Left ventricle myocardium inferior (tissue), 1 donor: ENCODE data around the gene KRTAP3-3. TPM values are rescaled to one million over a fixed set of nuclear protein-coding genes. Genes with fewer than 3 reads are reported as not detected.

Experiments
- DNase-seq: peaks from one replicate; pipeline ENCODE4 v3.0.0-alpha.2; 2020
- H3K27ac ChIP-seq: fragments of 200-600 bp; replicated peaks from 2 replicates; pipeline ENCODE4 v1.8.0; 2021
- H3K27me3 ChIP-seq: fragments of 200-600 bp; 2 replicates; pipeline ENCODE4 v1.8.0; 2021; ENCODE audit warnings: low read depth
- H3K36me3 ChIP-seq: fragments of 200-600 bp; 2 replicates; pipeline ENCODE4 v1.8.0; 2021
- H3K4me1 ChIP-seq: fragments of 200-600 bp; 2 replicates; pipeline ENCODE4 v1.8.0; 2021
- H3K4me3 ChIP-seq: fragments of 200-600 bp; 2 replicates; pipeline ENCODE4 v1.8.0; 2021; ENCODE audit warnings: mild to moderate bottlenecking, moderate library complexity
- H3K9me3 ChIP-seq: fragments of 200-600 bp; replicated peaks from 2 replicates; pipeline ENCODE4 v1.8.0; 2021
- intact Hi-C: fragments of 100-400 bp; cut with micrococcal nuclease; formaldehyde crosslinking; loops from one replicate; pipeline ENCODE4 v1.11.0; 2022
- total RNA-seq: library from RNA; stranded (reverse); fragmentation: NEBNext Ultra II Directional; extraction: Animal tissue kit (Norgen Biotek cat#: 25700); gene quantifications from one replicate; pipeline ENCODE4 v1.2.1, GENCODE V29; 2021
- TF ChIP-seq, protein P1 (sequence below): fragments of 200-600 bp; IDR thresholded peaks from 2 replicates; pipeline ENCODE4 v1.8.0; 2021; ENCODE audit warnings: antibody characterized with exemption, mild to moderate bottlenecking, borderline replicate concordance
- donor health status: DM: no; HTN: yes; CAD: no; lungs with severe emphysema.

The KRTAP3-3 gene
- total RNA-seq, 1 donor from 2014 or later = not detected

DNA sequence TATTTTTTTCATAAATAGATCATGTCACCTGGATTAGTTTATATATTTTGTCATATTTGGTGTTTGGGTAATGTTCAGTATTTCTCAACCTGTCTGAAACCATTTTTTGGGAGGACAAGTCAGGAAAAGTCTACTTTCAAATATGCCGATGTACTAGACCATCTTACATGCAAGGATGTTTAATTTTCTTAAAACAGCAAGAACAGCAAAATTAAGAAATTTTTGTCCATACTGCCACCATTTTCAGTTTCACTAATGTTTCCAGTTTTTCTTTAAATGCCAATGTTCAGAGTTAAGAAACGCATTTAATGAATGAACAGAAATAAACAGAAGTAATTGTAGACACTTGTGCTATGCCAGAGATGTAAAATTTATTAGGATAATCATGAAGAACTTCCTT, 880 bp downstream of the KRTAP3-3 start:
- no peak for DNase-seq
- TF ChIP-seq, protein P1, sequence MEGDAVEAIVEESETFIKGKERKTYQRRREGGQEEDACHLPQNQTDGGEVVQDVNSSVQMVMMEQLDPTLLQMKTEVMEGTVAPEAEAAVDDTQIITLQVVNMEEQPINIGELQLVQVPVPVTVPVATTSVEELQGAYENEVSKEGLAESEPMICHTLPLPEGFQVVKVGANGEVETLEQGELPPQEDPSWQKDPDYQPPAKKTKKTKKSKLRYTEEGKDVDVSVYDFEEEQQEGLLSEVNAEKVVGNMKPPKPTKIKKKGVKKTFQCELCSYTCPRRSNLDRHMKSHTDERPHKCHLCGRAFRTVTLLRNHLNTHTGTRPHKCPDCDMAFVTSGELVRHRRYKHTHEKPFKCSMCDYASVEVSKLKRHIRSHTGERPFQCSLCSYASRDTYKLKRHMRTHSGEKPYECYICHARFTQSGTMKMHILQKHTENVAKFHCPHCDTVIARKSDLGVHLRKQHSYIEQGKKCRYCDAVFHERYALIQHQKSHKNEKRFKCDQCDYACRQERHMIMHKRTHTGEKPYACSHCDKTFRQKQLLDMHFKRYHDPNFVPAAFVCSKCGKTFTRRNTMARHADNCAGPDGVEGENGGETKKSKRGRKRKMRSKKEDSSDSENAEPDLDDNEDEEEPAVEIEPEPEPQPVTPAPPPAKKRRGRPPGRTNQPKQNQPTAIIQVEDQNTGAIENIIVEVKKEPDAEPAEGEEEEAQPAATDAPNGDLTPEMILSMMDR = no peak
- Histone ChIP-seq H3K4me1 (no peaks in the 10 kb centered on the region), H3K4me3 (no peak overlapping the region), H3K27ac (no peak overlapping the region), H3K36me3 (no peaks in the 10 kb centered on the region), H3K9me3 (peaks cover 7% of the 10 kb centered on the region), H3K27me3 (peaks cover 83% of the 10 kb centered on the region)
- intact Hi-C loops = no loop called here

- Histone ChIP-seq H3K27ac (no peak overlapping the region), H3K27me3 (peaks cover 83% of the 10 kb centered on the region), H3K9me3 (peaks cover 7% of the 10 kb centered on the region), H3K36me3 (no peaks in the 10 kb centered on the region), H3K4me1 (no peaks in the 10 kb centered on the region), H3K4me3 (no peak overlapping the region)
- intact Hi-C loops = no loop called here
- TF ChIP-seq, protein P1 = no peak
- no peak for DNase-seq
Measured at GRCh38 chr17:40992666-40993065, 1.3 kb downstream of the KRTAP3-3 start.

GRCh38 chr17:40986920-40987319, 7.0 kb downstream of the KRTAP3-3 start:
- peaks cover 88% of the 10 kb centered on the region for H3K27me3 ChIP-seq
- intact Hi-C loops = no loop called here

DNA sequence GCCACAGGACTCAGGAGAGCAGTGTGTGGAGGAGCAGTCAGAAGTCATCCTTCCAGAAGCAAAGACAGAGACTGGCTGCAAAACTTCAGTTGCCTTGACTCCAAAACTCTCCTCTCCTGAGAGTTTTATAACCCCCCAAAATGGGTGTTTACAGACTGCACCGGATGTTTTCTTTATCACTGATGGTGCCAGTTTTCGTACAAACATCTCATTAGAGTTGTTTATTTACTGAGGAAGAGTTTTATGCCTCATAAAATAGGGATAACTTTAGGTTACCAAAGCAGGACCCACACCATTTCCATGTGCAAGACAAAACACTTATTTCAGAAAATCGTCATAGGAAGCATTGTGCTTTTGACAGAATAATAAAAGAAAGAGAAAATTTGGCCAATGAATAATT, 9.7 kb downstream of the KRTAP3-3 start, which contains the start of gene KRT40:
Gene KRT40 (minus strand): TSS at position 101 of the 400 bp plus-strand sequence. CDS start 53 bp downstream, at position 48.
- TF ChIP-seq, protein P1 = no peak
- Histone ChIP-seq H3K4me3 (no peak within 1 kb of the TSS), H3K9me3 (no peaks in the 10 kb centered on the region), H3K36me3 (no peaks in the 10 kb centered on the region), H3K27me3 (peaks cover 89% of the 10 kb centered on the region), H3K27ac (no peak within 1 kb of the TSS), H3K4me1 (peaks cover 6% of the 10 kb centered on the region)
- DNase-seq = no peak
- intact Hi-C loops = no loop called here

More at GRCh38 chr17:40986920-40987319, 7.0 kb downstream of the KRTAP3-3 start:
- TF ChIP-seq, protein P1 = no peak
- Histone ChIP-seq H3K9me3 (peaks cover 7% of the 10 kb centered on the region), H3K4me3 (no peak overlapping the region), H3K36me3 (no peaks in the 10 kb centered on the region), H3K4me1 (no peaks in the 10 kb centered on the region), H3K27ac (no peak overlapping the region)
- no peak for DNase-seq

- Histone ChIP-seq H3K9me3 (no peaks in the 10 kb centered on the region), H3K36me3 (no peaks in the 10 kb centered on the region), H3K4me1 (peaks cover 6% of the 10 kb centered on the region), H3K27ac (no peak overlapping the region), H3K27me3 (peaks cover 82% of the 10 kb centered on the region), H3K4me3 (no peak overlapping the region)
- intact Hi-C loops = no loop called here
- no peak for DNase-seq
- TF ChIP-seq, protein P1 = no peak
Measured at GRCh38 chr17:40981115-40981514, 12.8 kb downstream of the KRTAP3-3 start.
